Activated CD4-positive, alpha-beta T cell treated with anti-CD3 and anti-CD28 coated beads for 1 hour (primary cell): ENCODE data around the gene DCXR.

Experiments used
- DNase-seq: peaks from one replicate; pipeline ENCODE4 v3.0.0-alpha.2; 2020

The DCXR gene

GRCh38 chr17:82036634-82037091 lies 834 bp downstream of the DCXR start:
- DNase-seq: no peak

DNA sequence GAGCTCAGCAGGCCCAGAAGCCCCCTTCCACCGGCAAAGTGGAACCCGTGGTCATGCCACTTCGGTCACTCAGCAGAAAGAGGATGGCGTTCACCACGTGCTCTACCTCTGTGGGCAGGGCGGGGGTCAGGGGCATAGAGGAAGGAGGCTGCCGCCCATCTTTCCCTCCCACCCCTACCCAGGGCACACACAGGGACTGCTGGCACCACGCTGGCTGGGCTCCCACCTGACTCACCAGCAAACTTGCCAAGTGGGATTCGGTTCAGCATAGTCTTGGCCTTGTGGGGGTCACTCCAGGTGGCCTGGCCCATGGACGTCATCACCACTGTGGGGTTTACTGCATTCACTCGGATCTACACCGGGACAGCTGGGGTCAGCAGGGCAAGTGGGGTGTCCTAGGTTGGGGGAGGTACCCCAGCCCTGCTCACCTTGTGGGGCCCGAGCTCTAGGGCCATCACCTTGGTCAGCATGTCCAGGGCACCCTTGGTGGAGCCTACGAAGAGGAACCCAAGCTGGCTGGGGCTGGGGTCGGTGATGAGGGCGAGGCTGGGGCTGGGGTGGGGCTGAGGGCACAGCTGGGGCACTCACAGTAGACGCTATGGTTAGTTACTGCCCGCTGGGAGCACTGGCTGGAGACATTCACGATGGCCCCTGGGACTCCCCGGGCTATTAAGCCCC lies 1.4 kb downstream of the DCXR start:
- DNase-seq: no peak

DNA sequence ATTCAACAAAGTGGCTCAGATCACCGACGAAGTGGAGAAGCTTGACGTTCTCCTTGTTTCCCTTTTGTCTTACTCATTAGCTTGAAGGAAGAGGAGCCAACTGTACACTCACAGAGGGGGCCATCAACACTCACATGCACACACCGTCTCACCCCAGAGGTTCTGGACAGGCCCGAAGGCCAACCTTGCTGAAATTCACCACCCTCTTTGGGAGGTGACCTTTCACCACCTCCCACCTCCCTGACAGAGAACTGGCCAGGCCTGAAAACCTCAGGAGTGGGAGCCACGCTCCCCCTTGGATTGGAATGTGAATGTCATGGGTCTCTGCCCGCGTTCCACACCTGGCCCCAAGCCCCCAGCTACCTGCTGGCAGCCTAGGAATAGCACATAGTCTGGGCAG lies 2.0 kb downstream of the DCXR start:
- no peak for DNase-seq

- DNase-seq: no peak
Measured at GRCh38 chr17:82034371-82035011, 3.0 kb downstream of the DCXR start.

- DNase-seq: no peak
Measured at GRCh38 chr17:82033359-82034085, 4.0 kb downstream of the DCXR start.

DNA sequence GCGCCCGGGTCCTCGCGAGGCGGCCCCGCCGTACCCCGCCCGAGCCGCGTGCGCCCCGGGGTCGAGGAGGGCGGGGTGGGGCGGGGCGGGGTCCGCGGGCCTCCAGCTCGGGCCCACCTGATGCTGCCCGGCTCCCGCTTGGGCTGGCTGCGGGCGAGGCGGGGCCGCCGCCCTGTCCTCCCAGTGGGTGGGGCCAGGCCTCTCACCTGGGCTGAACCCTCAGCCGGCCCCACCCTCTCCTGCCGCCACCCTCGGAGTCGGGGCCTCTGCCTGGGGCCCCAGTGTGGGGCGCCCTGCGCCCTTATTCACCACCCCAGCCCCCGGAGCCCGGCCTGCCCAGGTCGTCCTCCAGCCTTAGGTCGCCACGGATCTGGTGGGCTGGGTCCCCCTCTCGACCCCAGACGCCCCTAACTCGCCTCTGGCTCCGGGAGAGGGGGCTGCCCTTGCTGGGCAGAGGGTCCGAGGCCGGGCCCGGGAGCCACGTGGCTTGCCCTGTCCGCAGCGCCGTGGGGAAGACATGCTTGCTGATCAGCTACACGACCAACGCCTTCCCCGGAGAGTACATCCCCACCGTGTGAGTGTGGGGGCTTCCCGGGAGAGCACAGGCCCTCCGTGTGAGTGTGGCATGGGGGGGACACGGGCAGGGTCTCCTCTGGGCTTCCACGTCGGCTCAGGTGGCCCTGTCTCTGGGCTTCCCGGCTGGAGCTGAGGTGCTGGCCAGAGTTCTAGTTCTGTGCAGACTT lies 5.4 kb downstream of the DCXR start:
- no peak for DNase-seq

GRCh38 chr17:82031303-82031884 lies 6.1 kb downstream of the DCXR start, which contains the start of gene RAC3:
RAC3 (plus strand) TSS chr17:82031678; CDS start chr17:82031762, 84 bp downstream.
- DNase-seq: no peak

- DNase-seq: peak; percentile 68
Measured at GRCh38 chr17:82030470-82031302, 6.8 kb downstream of the DCXR start.

- DNase-seq: no peak
Measured at GRCh38 chr17:82029990-82030469, 7.5 kb downstream of the DCXR start.

DNA sequence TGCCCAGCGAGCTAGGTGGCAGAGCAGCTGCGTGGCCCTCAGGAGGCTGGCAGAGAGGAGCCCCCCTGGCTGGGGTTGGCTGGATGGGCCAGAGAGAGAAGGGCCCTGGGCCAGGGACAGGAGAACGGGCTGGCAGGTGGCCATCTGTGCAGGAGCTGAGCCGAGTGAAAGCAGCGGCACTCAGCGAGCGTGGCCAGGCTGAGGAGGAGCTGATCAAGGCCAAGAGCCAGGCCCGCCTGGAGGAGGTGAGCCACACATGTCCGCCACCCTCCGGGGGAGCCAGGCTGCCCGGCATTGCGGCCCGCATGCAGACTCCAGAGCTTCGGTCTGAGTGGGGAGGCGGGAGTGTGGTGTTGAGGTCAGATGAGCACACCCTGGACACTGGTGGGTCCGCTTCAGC lies 8.1 kb downstream of the DCXR start:
- no peak for DNase-seq

DNA sequence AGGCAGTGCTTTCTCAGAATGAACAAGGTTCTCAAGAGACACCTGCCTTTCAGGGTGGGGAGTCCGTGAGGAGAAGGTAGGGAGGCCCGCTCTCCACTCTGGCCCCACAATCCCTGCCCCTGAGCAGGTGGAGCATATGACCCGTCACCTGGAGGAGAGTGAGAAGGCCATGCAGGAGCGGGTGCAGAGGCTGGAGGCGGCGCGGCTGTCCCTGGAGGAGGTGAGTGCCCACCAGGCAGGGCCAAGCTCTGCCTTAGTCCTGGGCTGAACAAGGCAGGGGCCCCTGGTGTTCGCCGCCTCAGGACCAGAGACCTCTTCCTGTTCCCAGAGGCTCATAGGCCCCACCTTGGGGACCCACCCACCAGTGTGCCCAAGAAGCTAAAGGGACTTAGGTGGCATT lies 8.5 kb downstream of the DCXR start:
- no peak for DNase-seq

- no peak for DNase-seq
Measured at GRCh38 chr17:82028246-82028645, 9.3 kb downstream of the DCXR start.

- DNase-seq: no peak
Measured at GRCh38 chr17:82025401-82026107, 11.9 kb downstream of the DCXR start.

GRCh38 chr17:82024859-82025258 lies 12.6 kb downstream of the DCXR start:
- no peak for DNase-seq

- DNase-seq: no peak
Measured at GRCh38 chr17:82023447-82024241, 13.9 kb downstream of the DCXR start.

DNA sequence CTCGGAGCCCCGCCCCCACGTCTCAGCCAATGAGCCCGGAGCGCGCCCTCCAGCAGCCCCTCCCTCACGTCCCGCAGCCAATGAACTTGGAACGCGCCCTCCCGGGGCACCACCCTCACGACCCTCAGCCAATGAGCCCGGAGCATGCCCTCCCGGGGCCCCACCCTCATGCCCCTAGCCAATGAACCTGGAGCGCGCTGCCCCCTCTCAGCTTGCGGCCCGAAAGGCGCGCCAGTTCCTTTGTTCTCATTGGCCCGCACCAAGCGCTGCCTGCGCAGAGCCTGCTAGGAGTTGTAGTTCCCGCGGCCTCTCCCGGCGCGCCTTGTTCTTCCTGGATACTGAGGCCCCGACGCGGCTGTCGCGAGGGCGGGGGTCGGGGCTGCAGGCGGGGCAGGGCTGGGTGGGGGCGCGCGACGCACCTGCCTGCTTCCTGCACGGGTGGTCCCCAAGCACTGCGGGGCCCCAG lies 14.5 kb downstream of the DCXR start, which contains the start of gene LRRC45:
TSS of gene LRRC45 (plus strand) at position 325 of the 466 bp plus-strand sequence. CDS start 339 bp downstream, outside the sequence.
- DNase-seq: peak; percentile 100

DNA sequence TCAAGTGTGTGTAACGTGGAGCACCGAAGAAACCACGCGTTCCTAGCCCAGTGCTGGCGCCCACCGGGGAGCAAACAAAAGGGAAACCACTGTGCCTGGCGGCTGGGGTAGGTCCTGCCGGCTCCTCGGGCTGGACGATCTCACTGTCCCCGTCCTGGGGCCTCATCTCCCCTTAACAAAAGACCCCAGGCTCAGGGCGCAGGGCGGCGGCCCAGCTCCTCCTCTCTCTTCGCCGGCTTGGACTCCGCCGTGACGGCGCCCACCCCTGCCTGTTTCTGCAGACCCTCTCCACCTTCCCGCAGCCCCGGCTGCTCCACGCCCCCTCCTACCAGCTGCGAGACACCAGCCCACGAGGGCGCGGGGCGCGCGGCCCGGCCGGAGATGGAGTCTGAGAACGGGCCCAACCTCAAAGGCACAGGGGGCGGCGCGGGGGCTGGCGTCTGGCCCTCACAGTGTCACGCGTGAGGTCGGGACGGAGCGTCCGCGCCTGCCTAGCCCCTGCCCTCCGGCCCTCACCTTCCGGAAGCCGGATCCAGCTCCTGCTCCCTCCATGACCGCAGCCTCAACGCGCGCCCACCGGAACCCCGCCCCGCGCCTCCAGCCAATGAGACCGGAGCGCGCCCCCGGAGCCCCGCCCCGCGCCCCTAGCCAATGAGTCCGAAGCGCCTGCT lies 15.1 kb downstream of the DCXR start, which contains the start of gene CENPX:
TSS of gene CENPX (minus strand) at position 569 of the 671 bp plus-strand sequence. CDS start at position 552, 17 bp downstream.
- no peak for DNase-seq

- no peak for DNase-seq
Measured at GRCh38 chr17:82021900-82022309, 15.6 kb downstream of the DCXR start.
